ENCODE results near the gene STXBP5. TPM values are rescaled to one million over a fixed set of nuclear protein-coding genes. Genes with fewer than 3 reads are reported as not detected.

The STXBP5 gene
- total RNA-seq, 1 donor, result 144 TPM

DNA sequence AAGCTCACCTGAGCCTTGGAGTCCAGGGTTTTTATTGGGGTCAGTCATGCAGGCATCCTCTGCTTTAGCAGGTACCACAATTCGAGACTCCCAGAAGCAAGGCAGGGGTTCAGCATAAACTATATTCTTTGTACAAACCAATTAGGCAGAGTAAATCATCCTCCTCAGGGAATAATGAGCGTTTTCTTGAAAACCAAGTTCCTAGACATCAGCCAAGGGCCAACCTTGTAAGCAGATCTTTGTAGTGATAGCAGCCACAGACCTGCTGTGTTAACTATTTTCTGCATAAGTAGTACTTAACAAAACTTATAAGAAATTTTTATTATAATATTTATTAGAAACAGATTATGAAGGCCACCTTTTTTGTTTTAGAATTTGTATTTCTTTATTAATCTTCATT lies 74.7 kb downstream of the STXBP5 start:
- Histone ChIP-seq H3K27ac (ENCODE audit: low read depth, low read length) (peak overlapping the region; percentile 55), H3K36me3 (ENCODE audit: insufficient read depth, low read length) (peaks cover 25% of the 10 kb centered on the region), H3K4me3 (ENCODE audit: insufficient read depth, low read length) (no peak overlapping the region), H2AFZ (ENCODE audit: low read length) (no peak overlapping the region), H3K4me2 (ENCODE audit: insufficient read depth, low read length) (peak overlapping the region; percentile 40), H3K4me1 (ENCODE audit: insufficient read depth, low read length) (peaks cover 29% of the 10 kb centered on the region), H3K27me3 (ENCODE audit: insufficient read depth, low read length) (no peaks in the 10 kb centered on the region), H3K79me2 (ENCODE audit: insufficient read depth, low read length) (peaks cover 16% of the 10 kb centered on the region), H4K20me1 (ENCODE audit: insufficient read depth, low read length) (peaks cover 6% of the 10 kb centered on the region), H3K9me3 (ENCODE audit: low read depth, low read length) (no peaks in the 10 kb centered on the region)
- DNase-seq (ENCODE audit: insufficient read length, low spot score, missing footprints), result no peak
- no peak for TF ChIP-seq CTCF (IDR thresholded peaks at IDR 0.05; ENCODE audit: extremely low read depth, low read depth, low read length)

DNA sequence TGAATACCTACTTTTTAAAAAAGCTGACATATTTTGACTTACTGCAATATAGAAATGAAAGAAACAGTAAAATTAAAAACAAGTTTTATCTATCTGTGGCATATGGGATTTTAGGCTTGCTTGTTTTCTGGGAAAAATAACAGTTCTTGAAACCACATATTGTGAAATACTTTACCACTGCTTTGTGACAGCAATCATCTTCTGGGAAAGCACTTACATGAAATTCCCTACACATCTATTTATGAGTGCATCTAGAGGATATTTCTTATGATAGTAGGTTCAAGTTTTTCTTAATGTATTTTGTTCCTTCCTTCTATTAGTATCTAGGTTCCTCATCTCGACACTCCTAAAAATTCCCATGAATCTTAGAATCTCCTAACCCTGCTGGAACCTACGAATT lies 75.2 kb downstream of the STXBP5 start:
- H2AFZ ChIP-seq (ENCODE audit: low read length), result no peak overlapping the region
- no peak overlapping the region for H3K4me3 ChIP-seq (ENCODE audit: insufficient read depth, low read length)
- peak overlapping the region; percentile 40 for H3K4me2 ChIP-seq (ENCODE audit: insufficient read depth, low read length)
- H3K27me3 ChIP-seq (ENCODE audit: insufficient read depth, low read length), result no peaks in the 10 kb centered on the region
- H3K27ac ChIP-seq (ENCODE audit: low read depth, low read length), result peak overlapping the region; percentile 55
- H4K20me1 ChIP-seq (ENCODE audit: insufficient read depth, low read length), result peaks cover 6% of the 10 kb centered on the region
- H3K4me1 ChIP-seq (ENCODE audit: insufficient read depth, low read length), result peaks cover 29% of the 10 kb centered on the region
- peaks cover 25% of the 10 kb centered on the region for H3K36me3 ChIP-seq (ENCODE audit: insufficient read depth, low read length)
- H3K9me3 ChIP-seq (ENCODE audit: low read depth, low read length), result no peaks in the 10 kb centered on the region
- no peak for TF ChIP-seq CTCF (IDR thresholded peaks at IDR 0.05; ENCODE audit: extremely low read depth, low read depth, low read length)
- peaks cover 18% of the 10 kb centered on the region for H3K79me2 ChIP-seq (ENCODE audit: insufficient read depth, low read length)
- DNase-seq (ENCODE audit: insufficient read length, low spot score, missing footprints), result peak; percentile 8

GRCh38 chr6:147281895-147282565 lies 77.8 kb downstream of the STXBP5 start:
- no peak overlapping the region for H3K27ac ChIP-seq (ENCODE audit: low read depth, low read length)
- peaks cover 26% of the 10 kb centered on the region for H3K79me2 ChIP-seq (ENCODE audit: insufficient read depth, low read length)
- H3K4me2 ChIP-seq (ENCODE audit: insufficient read depth, low read length), result no peak overlapping the region
- no peaks in the 10 kb centered on the region for H3K27me3 ChIP-seq (ENCODE audit: insufficient read depth, low read length)
- DNase-seq (ENCODE audit: insufficient read length, low spot score, missing footprints), result no peak
- TF ChIP-seq CTCF (IDR thresholded peaks at IDR 0.05; ENCODE audit: extremely low read depth, low read depth, low read length), result no peak
- peaks cover 6% of the 10 kb centered on the region for H4K20me1 ChIP-seq (ENCODE audit: insufficient read depth, low read length)
- H2AFZ ChIP-seq (ENCODE audit: low read length), result no peak overlapping the region
- no peak overlapping the region for H3K4me3 ChIP-seq (ENCODE audit: insufficient read depth, low read length)
- no peaks in the 10 kb centered on the region for H3K9me3 ChIP-seq (ENCODE audit: low read depth, low read length)
- H3K4me1 ChIP-seq (ENCODE audit: insufficient read depth, low read length), result peaks cover 38% of the 10 kb centered on the region
- peaks cover 20% of the 10 kb centered on the region for H3K36me3 ChIP-seq (ENCODE audit: insufficient read depth, low read length)

GRCh38 chr6:147282566-147282959 lies 78.3 kb downstream of the STXBP5 start:
- Histone ChIP-seq H3K4me2 (ENCODE audit: insufficient read depth, low read length) (no peak overlapping the region), H3K27ac (ENCODE audit: low read depth, low read length) (no peak overlapping the region), H4K20me1 (ENCODE audit: insufficient read depth, low read length) (peaks cover 6% of the 10 kb centered on the region), H2AFZ (ENCODE audit: low read length) (no peak overlapping the region), H3K4me3 (ENCODE audit: insufficient read depth, low read length) (no peak overlapping the region), H3K79me2 (ENCODE audit: insufficient read depth, low read length) (peaks cover 26% of the 10 kb centered on the region), H3K36me3 (ENCODE audit: insufficient read depth, low read length) (peaks cover 19% of the 10 kb centered on the region), H3K27me3 (ENCODE audit: insufficient read depth, low read length) (no peaks in the 10 kb centered on the region), H3K4me1 (ENCODE audit: insufficient read depth, low read length) (peaks cover 36% of the 10 kb centered on the region), H3K9me3 (ENCODE audit: low read depth, low read length) (no peaks in the 10 kb centered on the region)
- DNase-seq (ENCODE audit: insufficient read length, low spot score, missing footprints), result no peak
- TF ChIP-seq CTCF (IDR thresholded peaks at IDR 0.05; ENCODE audit: extremely low read depth, low read depth, low read length), result no peak

Data from osteoblast (primary cell).